HTERT RPE-1 (cell line): ENCODE measurements around the gene PRR11.
"Not testable (repeated sequence)": the region's sequence is repeated elsewhere in the genome, so short reads cannot be mapped to it uniquely, and the experiment has no call there.

Source experiments
- in situ Hi-C: fragments of 300-500 bp; cut with MboI; formaldehyde crosslinking; loops from 4 replicates; pipeline ENCODE4 v1.14.3; 2020; ENCODE audit warnings: low sequenced_read_pairs

The PRR11 gene

GRCh38 chr17:59155439-59156177 lies at the start of gene PRR11:
Gene PRR11 (plus strand): TSS chr17:59155746. CDS start chr17:59169753, 14,007 bp downstream.
- in situ Hi-C loops: no loop called here

- in situ Hi-C loops: no loop called here
Observed at GRCh38 chr17:59105852-59106462, 49.6 kb upstream of the PRR11 start.

DNA sequence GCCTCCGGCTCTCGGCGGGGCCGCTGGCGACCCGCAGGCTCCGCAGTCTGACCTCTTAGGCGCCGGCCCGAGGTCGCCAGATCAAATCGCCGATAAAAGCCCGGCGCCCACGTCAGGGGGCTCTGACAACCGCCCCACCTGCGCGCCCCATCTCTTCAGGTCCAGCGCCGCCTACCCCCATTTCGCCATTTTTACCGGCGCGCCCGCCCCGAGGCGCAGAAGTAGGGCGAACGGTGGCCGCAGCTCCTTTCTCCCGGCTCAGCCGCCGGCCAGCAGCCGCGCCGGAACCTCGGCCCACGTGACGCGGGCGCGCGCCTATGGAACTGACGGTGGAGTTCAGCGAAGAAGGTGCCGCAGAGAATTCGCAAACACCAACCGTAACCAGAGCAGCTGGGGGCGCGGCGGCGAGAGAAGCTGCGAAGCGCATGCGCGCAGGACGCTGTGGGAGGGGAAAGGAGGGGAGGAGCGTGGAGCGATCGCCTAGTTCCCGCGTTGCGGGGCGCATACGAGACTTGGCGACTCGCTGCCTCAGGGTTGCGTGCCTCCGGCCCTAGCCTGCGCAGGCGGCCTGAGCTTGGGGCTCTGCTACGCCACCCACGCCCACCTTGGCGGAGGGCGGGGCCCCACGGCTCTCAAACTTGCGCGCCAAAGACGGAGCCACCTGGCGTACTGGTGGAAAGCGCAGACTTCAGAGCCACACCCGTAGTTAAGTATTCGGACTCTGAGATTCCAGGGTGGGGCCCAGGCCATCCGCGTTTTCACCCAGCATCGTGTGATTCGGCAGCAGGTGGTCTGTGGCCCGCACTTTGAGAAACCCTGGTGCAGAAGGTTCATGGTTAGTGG lies 48.9 kb upstream of the PRR11 start, which contains the start of gene TRIM37:
TSS of gene TRIM37 (minus strand) at position 418 of the 843 bp plus-strand sequence. CDS start 419 bp downstream, outside the sequence.
- in situ Hi-C loops: no loop called here

DNA sequence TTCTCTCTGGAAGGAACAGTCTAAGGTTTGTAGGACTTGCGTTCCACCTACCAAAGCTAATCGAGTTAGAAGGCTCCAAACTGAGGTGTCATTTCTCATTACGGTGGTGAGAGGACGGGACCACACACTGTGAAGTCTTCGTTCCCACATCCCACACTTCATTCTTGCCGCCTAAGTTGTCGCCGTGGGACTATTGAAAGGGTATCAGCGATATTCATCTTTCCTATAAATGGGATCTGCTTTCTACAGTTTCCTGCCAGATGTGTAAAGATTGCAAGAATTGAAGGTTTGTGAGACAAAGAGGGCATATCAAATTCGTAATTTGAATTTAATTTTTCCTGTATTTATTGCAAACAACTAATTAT lies 48.3 kb upstream of the PRR11 start:
- in situ Hi-C loops: no loop called here

- in situ Hi-C loops: no loop called here
Observed at GRCh38 chr17:59108400-59109102, 47.0 kb upstream of the PRR11 start.

GRCh38 chr17:59110973-59111372 lies 44.6 kb upstream of the PRR11 start:
- in situ Hi-C loops: no loop called here

DNA sequence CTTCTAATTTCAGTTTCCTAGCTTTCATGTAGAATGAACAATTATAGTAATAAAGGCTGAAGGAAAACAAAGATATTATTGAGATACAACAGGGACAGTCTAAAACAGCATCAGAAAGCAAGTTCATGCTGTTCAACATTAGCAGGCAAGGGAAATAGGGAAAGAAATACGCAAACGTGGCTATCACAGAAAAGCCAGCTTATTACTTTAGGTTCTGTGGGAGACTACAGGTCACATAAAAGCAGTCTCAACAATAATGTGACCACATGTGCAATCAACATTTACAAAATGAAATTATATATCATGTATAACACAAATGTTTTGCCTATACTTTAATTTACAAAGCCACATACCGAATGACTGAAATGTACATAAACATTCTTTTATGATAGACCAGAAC lies 44.0 kb upstream of the PRR11 start:
- in situ Hi-C loops: no loop called here

DNA sequence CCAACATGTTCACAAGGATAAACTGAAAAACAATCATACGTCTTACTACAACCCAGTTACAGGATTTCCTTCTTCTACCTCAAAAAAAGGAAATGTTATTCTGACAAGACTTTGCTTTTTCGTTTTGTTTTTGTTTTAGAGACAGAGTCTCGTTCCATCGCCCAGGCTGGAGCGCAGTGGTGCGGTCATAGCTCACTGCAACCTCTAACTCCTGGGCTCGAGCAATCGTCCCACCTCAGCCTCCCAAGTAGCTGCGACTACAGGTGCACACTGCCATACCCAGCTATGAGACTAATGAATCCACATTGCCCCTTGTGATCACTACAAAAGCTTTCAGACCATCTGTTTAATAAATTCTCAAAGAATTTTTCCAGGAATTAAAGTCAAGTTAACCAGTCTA lies 40.1 kb upstream of the PRR11 start:
- in situ Hi-C loops: no loop called here

- in situ Hi-C loops: no loop called here
Observed at GRCh38 chr17:59121901-59122480, 33.6 kb upstream of the PRR11 start.

- in situ Hi-C loops: no loop called here
Observed at GRCh38 chr17:59124665-59125064, 30.9 kb upstream of the PRR11 start.

- in situ Hi-C loops: no loop called here
Observed at GRCh38 chr17:59126809-59127417, 28.6 kb upstream of the PRR11 start.

DNA sequence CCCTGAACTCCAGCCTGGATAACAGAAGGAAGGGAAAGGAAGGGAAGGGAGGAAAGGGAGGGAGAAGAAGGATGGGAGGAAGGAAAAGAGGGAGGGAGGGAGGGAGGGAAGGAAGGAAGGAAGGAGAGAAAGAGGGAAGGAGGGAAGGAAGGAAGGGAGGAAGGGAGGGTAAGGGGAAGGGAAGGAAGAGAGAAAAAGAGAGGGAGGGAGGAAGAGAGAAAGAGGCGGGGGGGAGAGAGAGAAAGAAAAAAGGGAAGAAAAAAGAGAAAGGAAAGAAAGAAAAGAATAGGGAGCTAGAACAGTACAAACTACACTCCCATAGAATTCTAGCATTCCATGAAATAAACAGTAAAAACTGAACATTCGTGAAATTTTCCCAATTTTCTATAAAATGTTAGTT lies 25.7 kb upstream of the PRR11 start:
- in situ Hi-C loops: no loop called here

DNA sequence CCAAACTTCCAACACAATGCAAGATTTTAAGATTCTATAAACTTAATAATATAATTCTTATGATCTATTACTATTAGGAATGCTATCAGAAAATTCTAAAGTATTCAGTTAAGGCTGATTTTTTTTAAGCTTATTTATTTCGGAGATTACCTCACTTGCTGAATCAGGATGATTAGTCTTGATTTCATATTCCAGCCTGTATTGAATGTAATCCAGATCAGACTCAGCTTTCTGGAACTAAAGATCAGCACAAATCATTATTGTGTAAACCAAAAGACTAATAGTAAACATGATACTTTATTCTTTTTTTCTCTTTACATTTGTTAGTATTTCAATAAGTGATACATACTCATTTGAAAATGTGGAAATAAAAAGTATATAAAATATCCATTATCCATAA lies 24.4 kb upstream of the PRR11 start:
- in situ Hi-C loops: no loop called here

GRCh38 chr17:59138339-59138738 lies 17.2 kb upstream of the PRR11 start:
- in situ Hi-C loops: not testable (repeated sequence)

DNA sequence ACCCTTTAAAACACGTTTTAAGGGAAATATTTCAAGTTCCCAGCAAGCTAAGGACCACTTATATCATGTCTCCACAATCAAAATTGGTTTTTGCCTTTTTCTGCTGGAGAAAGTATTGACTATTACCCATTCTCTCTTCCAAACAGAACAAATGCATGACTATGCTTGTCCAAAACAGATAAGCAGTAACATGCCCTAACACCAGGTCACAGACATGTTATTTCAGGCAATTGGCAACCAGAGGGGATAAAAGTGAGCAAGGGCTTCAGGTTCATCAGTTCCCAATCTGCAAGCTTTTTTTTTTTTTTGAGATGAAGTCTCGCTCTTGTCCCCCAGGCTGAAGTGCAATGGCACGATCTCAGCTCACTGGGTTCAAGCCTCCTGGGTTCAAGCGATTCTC lies 15.6 kb upstream of the PRR11 start:
- in situ Hi-C loops: no loop called here

GRCh38 chr17:59141860-59142259 lies 13.7 kb upstream of the PRR11 start:
- in situ Hi-C loops: no loop called here

DNA sequence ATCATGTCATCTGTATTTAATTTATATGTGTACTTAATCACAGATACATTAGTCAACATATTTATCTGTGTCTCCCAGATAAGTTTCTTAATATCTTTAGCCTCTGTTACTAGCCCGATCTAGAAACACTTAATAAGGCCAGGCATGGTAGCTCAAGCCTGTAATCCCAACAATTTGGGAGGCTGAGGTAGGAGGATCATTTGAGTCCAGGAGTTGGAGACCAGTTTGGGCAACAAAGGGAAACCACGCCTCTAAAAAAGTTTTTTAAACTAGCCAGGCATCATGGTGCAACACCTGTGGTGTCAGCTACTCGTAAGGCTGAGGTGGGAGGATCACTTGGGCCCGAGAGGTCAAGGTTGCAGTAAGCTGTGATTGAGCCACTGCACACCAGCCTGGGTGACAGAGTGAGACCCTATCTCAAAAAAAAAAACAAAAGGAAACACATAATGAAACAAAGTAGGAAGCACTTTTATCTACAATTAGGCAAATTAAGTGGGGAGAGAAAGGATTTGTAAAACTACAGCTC lies 9.9 kb upstream of the PRR11 start:
- in situ Hi-C loops: no loop called here

DNA sequence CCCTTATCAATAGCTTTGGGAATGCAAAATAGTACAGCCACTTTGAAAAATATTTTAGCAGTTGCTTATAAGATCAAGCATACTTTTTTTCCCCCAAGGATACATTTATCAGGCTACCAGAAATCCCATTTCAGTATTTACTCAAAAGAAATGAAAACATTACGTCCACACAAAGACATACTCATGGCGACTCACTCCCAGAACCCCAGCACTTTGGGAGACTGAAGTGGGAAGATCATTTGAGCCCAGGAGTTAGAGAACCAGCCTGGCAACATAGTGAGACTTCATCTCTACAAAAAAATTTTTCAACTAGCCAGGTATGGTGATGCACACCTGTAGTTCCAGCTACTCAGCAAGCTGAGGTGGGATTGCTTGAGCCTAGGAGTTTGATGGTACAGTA lies 6.5 kb upstream of the PRR11 start:
- in situ Hi-C loops: no loop called here

DNA sequence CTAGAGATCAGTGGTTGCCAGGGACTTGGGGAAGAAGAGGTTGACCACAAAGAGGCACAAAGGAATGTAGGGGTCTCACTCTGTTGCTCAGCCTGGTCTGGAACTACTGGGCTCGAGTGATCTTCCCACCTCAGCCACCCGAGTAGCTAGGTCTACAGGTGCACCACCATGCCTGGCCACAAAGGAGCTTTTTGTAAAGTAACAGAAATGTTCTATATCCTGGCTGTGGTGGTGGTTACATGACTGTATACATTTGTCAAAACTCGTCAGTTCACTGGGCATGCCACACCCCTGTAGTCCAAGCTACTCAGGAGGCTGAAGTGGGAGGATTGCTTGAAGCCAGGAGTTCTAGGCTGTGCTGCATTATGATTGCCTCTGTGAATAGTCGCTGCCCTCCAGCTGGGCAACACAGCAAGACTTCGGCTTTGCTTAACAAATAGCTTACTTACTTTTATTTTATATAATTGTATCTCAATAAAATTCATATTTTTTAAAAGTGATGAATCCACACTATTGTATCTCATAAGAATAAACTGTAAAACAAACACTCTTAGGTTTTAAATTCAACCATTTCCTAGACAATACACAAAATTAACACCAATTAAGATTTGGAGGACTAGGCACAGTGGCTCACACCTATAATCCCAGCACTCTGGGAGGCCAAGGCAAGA lies 5.6 kb upstream of the PRR11 start:
- in situ Hi-C loops: no loop called here

GRCh38 chr17:59151006-59151405 lies 4.5 kb upstream of the PRR11 start:
- in situ Hi-C loops: no loop called here
